Peyer's patch (tissue), 4 donors: ENCODE measurements around the gene CELF2. TPM values are rescaled to one million over a fixed set of nuclear protein-coding genes. Genes with fewer than 3 reads are reported as not detected.

Experiments used
- DNase-seq, 3 donors: peaks; one replicate each; pipeline ENCODE4 v3.0.0-alpha.2; 2017 to 2019
- H3K27ac ChIP-seq, 4 donors: fragments of 200-600 bp; sonication (generic); one replicate each; pipeline ENCODE4 v1.5.1; 2016 to 2019
- H3K27me3 ChIP-seq, 2 donors: fragments of 200-600 bp; sonication (generic); one replicate each; pipeline ENCODE4 v1.5.1; 2019
- H3K36me3 ChIP-seq, 3 donors: fragments of 200-600 bp; sonication (generic); one replicate each; pipeline ENCODE4 v1.5.1; 2016 to 2019
- H3K4me1 ChIP-seq, 4 donors: fragments of 200-600 bp; sonication (generic); one replicate each; pipeline ENCODE4 v1.5.1; 2016 to 2019
- H3K4me3 ChIP-seq, 4 donors: fragments of 200-600 bp; sonication (generic); 1 replicate in 3 of 4; 2 replicates in 1 of 4; pipeline ENCODE4 v1.5.1; 2016 to 2019; ENCODE audit warnings: mild to moderate bottlenecking in 1 of 4
- H3K9me3 ChIP-seq, 4 donors: fragments of 200-600 bp; sonication (generic); one replicate each; pipeline ENCODE4 v1.5.1; 2016 to 2019; ENCODE audit warnings: mild to moderate bottlenecking in 1 of 4
- CTCF ChIP-seq, 6 experiments: fragments of 450-650 bp in 4 of 6; fragments of 200-600 bp in 2 of 6; sonication (generic) in 1 of 6; IDR thresholded peaks; one replicate each; pipeline ENCODE4 v1.5.1; 2017 to 2019; ENCODE audit warnings: antibody characterized with exemption in 6 of 6, mild to moderate bottlenecking in 3 of 6, moderate library complexity in 1 of 6
- POLR2A ChIP-seq, 2 donors: fragments of 450-650 bp; IDR thresholded peaks; one replicate each; pipeline ENCODE4 v1.5.1; 2017; ENCODE audit warnings: antibody characterized with exemption in 2 of 2, mild to moderate bottlenecking in 2 of 2, moderate library complexity in 2 of 2
- total RNA-seq, 4 donors: library from RNA; depleted of rRNA; stranded (reverse); fragments of >200 nt; gene quantifications; one replicate each; pipeline ENCODE4 v1.1.0, GENCODE V29; 2016

Gene CELF2
- total RNA-seq, 4 donors from 2014 or later = 20.5 to 110 (median 40.7) TPM

GRCh38 chr10:11234857-11235531 is 217.3 kb downstream of the CELF2 start:
- TF ChIP-seq CTCF (IDR thresholded peaks at IDR 0.05) = no peak
- no peaks in the 10 kb centered on the region for H3K9me3 ChIP-seq
- H3K36me3 ChIP-seq = peaks cover 0 to 6% (median 0%) of the 10 kb centered on the region in 3 donors
- H3K4me1 ChIP-seq = peaks cover 0 to 4% (median 1%) of the 10 kb centered on the region in 4 donors
- H3K27me3 ChIP-seq = no peaks in the 10 kb centered on the region
- DNase-seq = no peak
- no peak overlapping the region for H3K27ac ChIP-seq
- H3K4me3 ChIP-seq = no peak overlapping the region

- Histone ChIP-seq H3K27me3 (no peaks in the 10 kb centered on the region), H3K36me3 (peaks cover 0 to 6% (median 0%) of the 10 kb centered on the region in 3 donors), H3K27ac (no peak overlapping the region), H3K4me1 (peaks cover 0 to 4% (median 1%) of the 10 kb centered on the region in 4 donors), H3K4me3 (no peak overlapping the region), H3K9me3 (no peaks in the 10 kb centered on the region)
- TF ChIP-seq POLR2A (IDR thresholded peaks at IDR 0.05) = no peak
- TF ChIP-seq CTCF (IDR thresholded peaks at IDR 0.05) = no peak
- no peak for DNase-seq
These were observed 218.1 kb downstream of the CELF2 start for GRCh38 chr10:11235771-11236170.

GRCh38 chr10:11236234-11236633 is 218.6 kb downstream of the CELF2 start:
- peaks cover 0 to 6% (median 0%) of the 10 kb centered on the region in 3 donors for H3K36me3 ChIP-seq
- H3K9me3 ChIP-seq = no peaks in the 10 kb centered on the region
- H3K4me3 ChIP-seq = no peak overlapping the region
- H3K27ac ChIP-seq = no peak overlapping the region
- DNase-seq = no peak
- no peaks in the 10 kb centered on the region for H3K27me3 ChIP-seq
- H3K4me1 ChIP-seq = peaks cover 0 to 4% (median 1%) of the 10 kb centered on the region in 4 donors
- TF ChIP-seq CTCF (IDR thresholded peaks at IDR 0.05) (no peak), POLR2A (IDR thresholded peaks at IDR 0.05) (no peak)

GRCh38 chr10:11237571-11237970 is 219.9 kb downstream of the CELF2 start:
- Histone ChIP-seq H3K27me3 (no peaks in the 10 kb centered on the region), H3K36me3 (peaks cover 0 to 6% (median 0%) of the 10 kb centered on the region in 3 donors), H3K27ac (no peak overlapping the region), H3K9me3 (no peaks in the 10 kb centered on the region), H3K4me3 (no peak overlapping the region), H3K4me1 (peaks cover 0 to 12% (median 9%) of the 10 kb centered on the region in 4 donors)
- DNase-seq = no peak
- no peak for TF ChIP-seq CTCF (IDR thresholded peaks at IDR 0.05)
- no peak for TF ChIP-seq POLR2A (IDR thresholded peaks at IDR 0.05)

- Histone ChIP-seq H3K4me1 (peaks cover 0 to 21% (median 17%) of the 10 kb centered on the region in 4 donors), H3K9me3 (no peaks in the 10 kb centered on the region), H3K4me3 (no peak overlapping the region), H3K36me3 (peaks cover 0 to under 1% (median 0%) of the 10 kb centered on the region in 3 donors), H3K27me3 (no peaks in the 10 kb centered on the region), H3K27ac (no peak overlapping the region)
- TF ChIP-seq POLR2A (IDR thresholded peaks at IDR 0.05) (no peak), CTCF (IDR thresholded peaks at IDR 0.05) (no peak)
- DNase-seq = no peak
These were observed 221.2 kb downstream of the CELF2 start for GRCh38 chr10:11238893-11239292.
